Keratinocyte (primary cell): ENCODE measurements around the gene PRRG1. TPM values are rescaled to one million over a fixed set of nuclear protein-coding genes. Genes with fewer than 3 reads are reported as not detected.

Source experiments
- DNase-seq: peaks from one replicate; pipeline ENCODE4 v3.0.0-alpha.2; 2011; ENCODE audit warnings: low read depth, missing footprints, low spot score
- FAIRE-seq: peaks from 2 replicates; lab custom pipeline; 2011; peaks lifted over from hg19 to GRCh38; lab: Jason Lieb, UNC
- H2AFZ ChIP-seq: 2 replicates; pipeline ENCODE4 v1.6.0; 2012; ENCODE audit warnings: low read length, control low read depth, inconsistent platforms; ENCODE audit not compliant: control insufficient read depth
- H3K27ac ChIP-seq: 2 replicates; pipeline ENCODE4 v1.5.1; 2011; ENCODE audit warnings: low read length; ENCODE audit not compliant: control insufficient read depth, insufficient read depth
- H3K27me3 ChIP-seq: 3 replicates; pipeline ENCODE4 v1.6.0; 2011; ENCODE audit warnings: low read length; ENCODE audit not compliant: control insufficient read depth, insufficient read depth; ENCODE audit errors: extremely low read depth
- H3K36me3 ChIP-seq, 2 experiments: 2 replicates in 1 of 2; 3 replicates in 1 of 2; pipeline ENCODE4 v1.5.1; 2011; ENCODE audit warnings: low read length in 2 of 2, mild to moderate bottlenecking in 1 of 2; ENCODE audit not compliant: control insufficient read depth in 2 of 2, insufficient read depth in 2 of 2; ENCODE audit errors: extremely low read depth in 1 of 2
- H3K4me1 ChIP-seq: 3 replicates; pipeline ENCODE4 v1.5.1; 2011; ENCODE audit warnings: low read length; ENCODE audit not compliant: control insufficient read depth, insufficient read depth; ENCODE audit errors: extremely low read depth
- H3K4me2 ChIP-seq: 3 replicates; pipeline ENCODE4 v1.6.0; 2011; ENCODE audit warnings: low read depth, low read length; ENCODE audit not compliant: control insufficient read depth, insufficient read depth; ENCODE audit errors: extremely low read depth
- H3K4me3 ChIP-seq, 3 experiments: fragments of 200-600 bp in 1 of 3; sonication (generic) in 1 of 3; 2 replicates in 2 of 3; 3 replicates in 1 of 3; pipeline ENCODE4 v1.5.1; 2011 to 2016; ENCODE audit warnings: low read length in 3 of 3, mild to moderate bottlenecking in 3 of 3, control low read depth in 2 of 3, inconsistent platforms in 1 of 3, low read depth in 1 of 3, mixed read lengths in 1 of 3, mixed run types in 1 of 3, moderate library complexity in 1 of 3; ENCODE audit not compliant: control insufficient read depth in 2 of 3, insufficient read depth in 2 of 3; ENCODE audit errors: extremely low read depth in 1 of 3
- H3K79me2 ChIP-seq: 2 replicates; pipeline ENCODE4 v1.6.0; 2012; ENCODE audit warnings: low read length; ENCODE audit not compliant: control insufficient read depth, insufficient read depth
- H3K9ac ChIP-seq: 3 replicates; pipeline ENCODE4 v1.6.0; 2011; ENCODE audit warnings: low read length; ENCODE audit not compliant: control insufficient read depth, insufficient read depth; ENCODE audit errors: extremely low read depth
- H3K9me1 ChIP-seq: 3 replicates; pipeline ENCODE4 v1.6.0; 2011; ENCODE audit warnings: low read length; ENCODE audit not compliant: control insufficient read depth, insufficient read depth; ENCODE audit errors: extremely low read depth
- H3K9me3 ChIP-seq: 2 replicates; pipeline ENCODE4 v1.5.1; 2012; ENCODE audit warnings: low read depth, low read length; ENCODE audit not compliant: control insufficient read depth
- H4K20me1 ChIP-seq: 3 replicates; pipeline ENCODE4 v1.6.0; 2011; ENCODE audit warnings: low read length; ENCODE audit not compliant: control insufficient read depth, insufficient read depth; ENCODE audit errors: extremely low read depth
- EZH2 ChIP-seq: IDR thresholded peaks from one replicate; pipeline ENCODE4 v1.6.1; 2012; ENCODE audit warnings: inconsistent platforms, mild to moderate bottlenecking, low read length, moderate library complexity
- dilution Hi-C: fragments of 300-500 bp; cut with MboI; formaldehyde crosslinking; loops from one replicate; pipeline ENCODE4 v1.7.0; 2020; ENCODE audit warnings: low sequenced_read_pairs; ENCODE audit not compliant: extremely low pct_ligation_motif_present
- polyA plus RNA-seq, 5 experiments: library from polyadenylated mRNA; depleted of rRNA in 3 of 5; stranded (reverse) in 3 of 5; stranded (forward) in 1 of 5; unstranded in 1 of 5; fragments of >200 nt; gene quantifications; 1 replicate in 1 of 5; 2 replicates in 3 of 5; 3 replicates in 1 of 5; pipeline versions ENCODE4 v1.2.1 to v1.2.3, GENCODE V29; 2011 to 2012; ENCODE audit warnings: missing spikeins in 2 of 5, low read depth in 1 of 5, low replicate concordance in 1 of 5
- TF ChIP-seq, protein P1 (sequence below), 3 experiments: IDR thresholded peaks in 1 of 3; conservative IDR thresholded peaks in 1 of 3; optimal IDR thresholded peaks in 1 of 3; 2 replicates in 2 of 3; 3 replicates in 1 of 3; pipeline versions ENCODE3 to v1.5.1; 2011; ENCODE audit warnings: low read length in 3 of 3, mild to moderate bottlenecking in 3 of 3, moderate library complexity in 2 of 3, control low read depth in 1 of 3, inconsistent platforms in 1 of 3; ENCODE audit not compliant: insufficient read depth in 2 of 3; ENCODE audit errors: extremely low read depth in 1 of 3

The PRRG1 gene
- polyA plus RNA-seq, 1 donor (not counting 4 experiments of a cell fraction or from before 2014, with no cell fraction given), result 29.2 TPM

DNA sequence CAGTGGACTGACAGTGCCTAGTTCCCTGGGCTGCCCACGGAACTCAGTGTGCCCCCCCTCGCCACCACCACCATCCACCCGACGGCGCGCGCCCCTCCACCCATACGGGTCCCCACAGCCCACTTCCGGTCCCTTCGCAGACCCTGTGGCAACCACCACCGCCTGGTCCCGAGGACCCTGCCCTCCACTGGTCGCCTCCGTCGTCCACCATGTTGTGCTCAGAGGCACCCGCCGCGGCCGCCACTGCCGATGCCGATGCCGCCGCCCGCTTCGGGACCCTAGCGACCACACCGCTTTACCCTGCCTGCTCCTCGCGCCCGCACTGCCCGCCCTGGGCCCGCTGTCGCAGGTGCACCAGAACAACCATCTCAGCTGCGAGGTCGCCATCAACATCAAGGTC lies 155.8 kb downstream of the PRRG1 start:
- H3K9me1 ChIP-seq, result no peaks in the 10 kb centered on the region
- dilution Hi-C loops, result no loop called here
- H3K4me2 ChIP-seq, result no peak overlapping the region
- no peak overlapping the region for H3K9ac ChIP-seq
- H3K4me1 ChIP-seq, result no peaks in the 10 kb centered on the region
- no peaks in the 10 kb centered on the region for H3K9me3 ChIP-seq
- FAIRE-seq (no peak), DNase-seq (no peak)
- no peaks in the 10 kb centered on the region for H3K79me2 ChIP-seq
- no peaks in the 10 kb centered on the region for H3K27me3 ChIP-seq
- no peaks in the 10 kb centered on the region for H4K20me1 ChIP-seq
- no peak overlapping the region for H3K27ac ChIP-seq
- no peak overlapping the region for H3K4me3 ChIP-seq
- no peak for TF ChIP-seq EZH2
- TF ChIP-seq, protein P1, sequence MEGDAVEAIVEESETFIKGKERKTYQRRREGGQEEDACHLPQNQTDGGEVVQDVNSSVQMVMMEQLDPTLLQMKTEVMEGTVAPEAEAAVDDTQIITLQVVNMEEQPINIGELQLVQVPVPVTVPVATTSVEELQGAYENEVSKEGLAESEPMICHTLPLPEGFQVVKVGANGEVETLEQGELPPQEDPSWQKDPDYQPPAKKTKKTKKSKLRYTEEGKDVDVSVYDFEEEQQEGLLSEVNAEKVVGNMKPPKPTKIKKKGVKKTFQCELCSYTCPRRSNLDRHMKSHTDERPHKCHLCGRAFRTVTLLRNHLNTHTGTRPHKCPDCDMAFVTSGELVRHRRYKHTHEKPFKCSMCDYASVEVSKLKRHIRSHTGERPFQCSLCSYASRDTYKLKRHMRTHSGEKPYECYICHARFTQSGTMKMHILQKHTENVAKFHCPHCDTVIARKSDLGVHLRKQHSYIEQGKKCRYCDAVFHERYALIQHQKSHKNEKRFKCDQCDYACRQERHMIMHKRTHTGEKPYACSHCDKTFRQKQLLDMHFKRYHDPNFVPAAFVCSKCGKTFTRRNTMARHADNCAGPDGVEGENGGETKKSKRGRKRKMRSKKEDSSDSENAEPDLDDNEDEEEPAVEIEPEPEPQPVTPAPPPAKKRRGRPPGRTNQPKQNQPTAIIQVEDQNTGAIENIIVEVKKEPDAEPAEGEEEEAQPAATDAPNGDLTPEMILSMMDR (optimal IDR thresholded peaks at IDR 0.05 in 1 of 3, IDR thresholded peaks at IDR 0.05 in 1 of 3, conservative IDR thresholded peaks at IDR 0.05 in 1 of 3; ENCODE audit: extremely low read depth in 1 of 3, insufficient read depth in 2 of 3, low read length in 3 of 3), result no peak
- no peaks in the 10 kb centered on the region for H3K36me3 ChIP-seq
- H2AFZ ChIP-seq, result no peak overlapping the region

Other genes starting within 250 kb of the PRRG1 start
- gene LANCL3, start 222.3 kb downstream of the PRRG1 start, polyA plus RNA-seq, result 0.46 to 0.97 TPM (median 0.88 TPM) in 3 replicates